Measurements from ENCODE around the gene ALPK1. TPM values are rescaled to one million over a fixed set of nuclear protein-coding genes. Genes with fewer than 3 reads are reported as not detected.

ALPK1 gene
- total RNA-seq, 1 donor from 2014 or later = 26.9 TPM

DNA sequence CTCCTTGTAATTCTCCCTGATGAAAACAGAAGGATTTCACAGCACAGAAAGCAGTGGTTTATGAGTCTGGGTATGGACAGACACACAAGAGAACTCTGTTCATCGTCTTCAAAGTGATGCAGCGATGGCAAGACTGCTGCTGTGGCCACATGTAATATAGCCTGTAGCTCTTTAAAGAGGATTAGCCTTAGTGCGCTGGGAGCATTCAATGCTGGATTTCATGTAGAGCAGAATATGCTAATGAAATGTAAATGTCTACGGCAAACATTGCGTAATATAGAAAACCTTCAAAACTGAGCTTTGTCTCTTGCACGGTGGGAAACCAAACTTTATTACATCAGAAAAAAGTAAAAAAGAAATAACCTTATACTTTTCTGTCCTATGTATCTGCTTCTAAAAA, 42.9 kb downstream of the ALPK1 start:
- Mint-ChIP-seq H3K4me3 (no peak overlapping the region), H3K27ac (no peak overlapping the region), H3K9me3 (no peaks in the 10 kb centered on the region), H3K4me1 (peaks cover 17% of the 10 kb centered on the region), H3K27me3 (ENCODE audit: low read depth) (peaks cover 11% of the 10 kb centered on the region), H3K36me3 (no peaks in the 10 kb centered on the region)
- DNase-seq (ENCODE audit: low spot score in 2 of 2, unreplicated experiment in 2 of 2) = no peak
- no peak for TF ChIP-seq CTCF (IDR thresholded peaks at IDR 0.05; ENCODE audit: unreplicated experiment)

GRCh38 chr4:112341033-112341432, 43.9 kb downstream of the ALPK1 start:
- no peaks in the 10 kb centered on the region for H3K36me3 Mint-ChIP-seq
- H3K27me3 Mint-ChIP-seq (ENCODE audit: low read depth) = peaks cover 8% of the 10 kb centered on the region
- H3K9me3 Mint-ChIP-seq = no peaks in the 10 kb centered on the region
- H3K4me1 Mint-ChIP-seq = peaks cover 17% of the 10 kb centered on the region
- H3K27ac Mint-ChIP-seq = no peak overlapping the region
- no peak for DNase-seq (ENCODE audit: low spot score in 2 of 2, unreplicated experiment in 2 of 2)
- no peak for TF ChIP-seq CTCF (IDR thresholded peaks at IDR 0.05; ENCODE audit: unreplicated experiment)
- H3K4me3 Mint-ChIP-seq = no peak overlapping the region

- H3K4me1 Mint-ChIP-seq = peaks cover 26% of the 10 kb centered on the region
- no peak overlapping the region for H3K27ac Mint-ChIP-seq
- no peak overlapping the region for H3K4me3 Mint-ChIP-seq
Observed at GRCh38 chr4:112343330-112344080, 46.3 kb downstream of the ALPK1 start.

DNA sequence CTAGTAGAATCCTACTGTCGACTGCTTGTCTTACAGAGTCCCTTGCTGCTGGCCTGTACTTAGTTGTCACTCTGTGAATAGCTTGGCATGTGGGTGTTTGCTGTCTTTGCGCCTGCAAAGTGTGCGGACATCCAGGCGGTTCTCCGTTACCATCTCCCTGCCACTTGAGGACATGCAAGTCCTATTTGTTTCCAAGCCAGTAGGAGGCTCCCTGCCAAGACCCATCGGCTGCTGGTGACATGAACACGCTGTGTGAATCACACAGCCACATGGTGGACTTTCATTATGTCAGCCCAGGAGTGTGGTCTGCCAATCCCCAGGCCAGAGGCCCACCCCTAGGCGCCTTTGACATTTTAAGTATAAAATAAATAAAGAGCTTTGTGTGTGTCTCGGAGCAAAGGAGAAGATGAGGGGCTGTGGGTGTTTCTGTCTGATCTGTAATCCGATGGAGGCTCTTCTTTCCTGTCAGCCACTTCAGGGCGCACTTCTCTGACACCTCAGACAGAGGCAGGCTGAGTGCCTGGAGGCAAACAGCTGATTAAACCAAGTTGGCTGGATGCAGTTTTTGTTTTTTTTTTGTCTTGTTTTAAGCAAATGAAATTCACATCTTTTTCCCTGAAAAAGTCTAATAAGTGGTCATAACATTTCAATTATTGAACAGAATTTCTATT, 51.5 kb downstream of the ALPK1 start:
- peaks cover 7% of the 10 kb centered on the region for H3K9me3 Mint-ChIP-seq
- H3K27me3 Mint-ChIP-seq (ENCODE audit: low read depth) = peaks cover 17% of the 10 kb centered on the region
- H3K27ac Mint-ChIP-seq = no peak overlapping the region
- no peak overlapping the region for H3K4me3 Mint-ChIP-seq
- no peak for TF ChIP-seq CTCF (IDR thresholded peaks at IDR 0.05; ENCODE audit: unreplicated experiment)
- H3K4me1 Mint-ChIP-seq = peaks cover 23% of the 10 kb centered on the region
- DNase-seq (ENCODE audit: low spot score in 2 of 2, unreplicated experiment in 2 of 2) = no peak
- H3K36me3 Mint-ChIP-seq = peaks cover 1% of the 10 kb centered on the region

More at GRCh38 chr4:112343330-112344080, 46.3 kb downstream of the ALPK1 start:
- Mint-ChIP-seq H3K27me3 (ENCODE audit: low read depth) (peaks cover 10% of the 10 kb centered on the region), H3K36me3 (no peaks in the 10 kb centered on the region), H3K9me3 (no peaks in the 10 kb centered on the region)
- DNase-seq (ENCODE audit: low spot score in 2 of 2, unreplicated experiment in 2 of 2) = no peak
- no peak for TF ChIP-seq CTCF (IDR thresholded peaks at IDR 0.05; ENCODE audit: unreplicated experiment)

- Mint-ChIP-seq H3K9me3 (peaks cover 7% of the 10 kb centered on the region), H3K4me3 (no peak overlapping the region), H3K4me1 (peaks cover 8% of the 10 kb centered on the region), H3K27me3 (ENCODE audit: low read depth) (peaks cover 14% of the 10 kb centered on the region), H3K36me3 (peaks cover 18% of the 10 kb centered on the region), H3K27ac (no peak overlapping the region)
- TF ChIP-seq CTCF (IDR thresholded peaks at IDR 0.05; ENCODE audit: unreplicated experiment) = no peak
- DNase-seq (ENCODE audit: low spot score in 2 of 2, unreplicated experiment in 2 of 2) = no peak
Observed at GRCh38 chr4:112352736-112353135, 55.6 kb downstream of the ALPK1 start.
